ENCODE results near the gene UTP20. TPM values are rescaled to one million over a fixed set of nuclear protein-coding genes. Genes with fewer than 3 reads are reported as not detected.
"Not testable (repeated sequence)": the region's sequence is repeated elsewhere in the genome, so short reads cannot be mapped to it uniquely, and the experiment has no call there.

The UTP20 gene
- total RNA-seq, 1 donor from 2014 or later, result 7.5 TPM

- no peak for DNase-seq
- H3K9me3 ChIP-seq (replicated peaks), result no peaks in the 10 kb centered on the region
- no peak for TF ChIP-seq CTCF (IDR thresholded peaks at IDR 0.05; ENCODE audit: borderline replicate concordance)
- H3K4me1 ChIP-seq, result peaks cover 39% of the 10 kb centered on the region
- intact Hi-C loops (cut with micrococcal nuclease), result no loop called here
- peaks cover 6% of the 10 kb centered on the region for H3K36me3 ChIP-seq
- peak overlapping the region; percentile 84 for H3K4me3 ChIP-seq
- H3K27ac ChIP-seq (replicated peaks), result peak overlapping the region; percentile 96
- H3K27me3 ChIP-seq (ENCODE audit: low read depth), result no peaks in the 10 kb centered on the region
Measured at GRCh38 chr12:101407049-101407435, 127.1 kb downstream of the UTP20 start.

GRCh38 chr12:101407436-101408345 lies 127.8 kb downstream of the UTP20 start, which contains the start of gene ARL1:
ARL1 (minus strand) TSS chr12:101407772; CDS start chr12:101407645, 127 bp downstream.
- Histone ChIP-seq H3K4me1 (peaks cover 39% of the 10 kb centered on the region), H3K36me3 (no peaks in the 10 kb centered on the region), H3K9me3 (replicated peaks) (no peaks in the 10 kb centered on the region), H3K27me3 (ENCODE audit: low read depth) (no peaks in the 10 kb centered on the region), H3K4me3 (peak within 1 kb of the TSS; percentile 84), H3K27ac (replicated peaks) (peak within 1 kb of the TSS; percentile 96)
- DNase-seq, result peak; percentile 90
- intact Hi-C loops (cut with micrococcal nuclease), result no loop called here
- no peak for TF ChIP-seq CTCF (IDR thresholded peaks at IDR 0.05; ENCODE audit: borderline replicate concordance)

GRCh38 chr12:101410169-101410568 lies 130.3 kb downstream of the UTP20 start:
- H3K9me3 ChIP-seq (replicated peaks); DNase-seq; H3K27ac ChIP-seq (replicated peaks); H3K27me3 ChIP-seq (ENCODE audit: low read depth); H3K36me3 ChIP-seq; H3K4me3 ChIP-seq: not testable (repeated sequence)
- intact Hi-C loops (cut with micrococcal nuclease), result loop anchor here (10.0 kb wide), 1 partner anchor 345 kb away; no protein-coding TSS in a partner anchor
- H3K4me1 ChIP-seq, result peaks cover 35% of the 10 kb centered on the region

- Histone ChIP-seq H3K4me3 (no peak overlapping the region), H3K27ac (replicated peaks) (no peak overlapping the region), H3K36me3 (no peaks in the 10 kb centered on the region), H3K9me3 (replicated peaks) (no peaks in the 10 kb centered on the region), H3K27me3 (ENCODE audit: low read depth) (peaks cover 3% of the 10 kb centered on the region), H3K4me1 (no peaks in the 10 kb centered on the region)
- TF ChIP-seq CTCF (IDR thresholded peaks at IDR 0.05; ENCODE audit: borderline replicate concordance), result peak; percentile 64
- DNase-seq, result no peak
- intact Hi-C loops (cut with micrococcal nuclease), result loop anchor here (10.0 kb wide), 1 partner anchor 340 kb away; no protein-coding TSS in a partner anchor
Measured at GRCh38 chr12:101414533-101415119, 134.7 kb downstream of the UTP20 start.

GRCh38 chr12:101415228-101415627 lies 135.3 kb downstream of the UTP20 start:
- Histone ChIP-seq H3K4me3 (no peak overlapping the region), H3K27ac (replicated peaks) (no peak overlapping the region), H3K4me1 (no peaks in the 10 kb centered on the region), H3K9me3 (replicated peaks) (no peaks in the 10 kb centered on the region), H3K27me3 (ENCODE audit: low read depth) (peaks cover 9% of the 10 kb centered on the region), H3K36me3 (no peaks in the 10 kb centered on the region)
- intact Hi-C loops (cut with micrococcal nuclease), result loop anchor here (10.0 kb wide), 1 partner anchor 340 kb away; no protein-coding TSS in a partner anchor
- TF ChIP-seq CTCF (IDR thresholded peaks at IDR 0.05; ENCODE audit: borderline replicate concordance), result no peak
- no peak for DNase-seq

GRCh38 chr12:101422066-101422465 lies 142.2 kb downstream of the UTP20 start:
- H3K9me3 ChIP-seq (replicated peaks); H3K27ac ChIP-seq (replicated peaks); H3K4me1 ChIP-seq; intact Hi-C loops (cut with micrococcal nuclease); H3K36me3 ChIP-seq; H3K4me3 ChIP-seq; DNase-seq: not testable (repeated sequence)
- peaks cover 22% of the 10 kb centered on the region for H3K27me3 ChIP-seq (ENCODE audit: low read depth)
